ENCODE measurements around the gene DDX19B.

- no peak for TF ChIP-seq REST (IDR thresholded peaks at IDR 0.05; ENCODE audit: insufficient read depth in 1 of 2, low read depth in 2 of 2, low read length in 2 of 2)
- TF ChIP-seq POLR2AphosphoS5 (IDR thresholded peaks at IDR 0.05; ENCODE audit: low read depth, low read length): no peak
- TF ChIP-seq TAF1 (IDR thresholded peaks at IDR 0.05; ENCODE audit: borderline replicate concordance, insufficient read depth, low read length): no peak
- no peak for TF ChIP-seq SIN3A (IDR thresholded peaks at IDR 0.05; ENCODE audit: borderline replicate concordance, insufficient read depth, low read length)
Observed at GRCh38 chr16:70383421-70383960, 84.5 kb downstream of the DDX19B start.
